Muscle of back (tissue), 13 donors: Measurements from ENCODE around the gene SCYGR6. TPM values are rescaled to one million over a fixed set of nuclear protein-coding genes. Genes with fewer than 3 reads are reported as not detected.
"Not testable (repeated sequence)": the region's sequence is repeated elsewhere in the genome, so short reads cannot be mapped to it uniquely, and the experiment has no call there.

Experiments
- DNase-seq, 3 donors: peaks; one replicate each; pipeline versions ENCODE4 v3.0.0 to v3.0.0-alpha.2; 2013
- long read RNA-seq, 9 donors: transcript quantifications; one replicate each; lab custom pipeline, GENCODE V29; 2026
- polyA plus RNA-seq, 10 donors: library from polyadenylated mRNA; unstranded; fragments of 120-200 nt; gene quantifications; one replicate each; pipeline ENCODE4 v1.2.1, GENCODE V29; 2013; ENCODE audit not compliant: insufficient read length in 10 of 10

Gene SCYGR6, protein sequence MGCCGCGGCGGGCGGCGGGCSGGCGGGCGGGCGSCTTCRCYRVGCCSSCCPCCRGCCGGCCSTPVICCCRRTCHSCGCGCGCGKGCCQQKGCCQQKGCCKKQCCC
- polyA plus RNA-seq, result not detected
- long read RNA-seq, donor 1, result 0 reads
- long read RNA-seq, donor 2, result 0 reads
- long read RNA-seq, donor 3, result 0 reads
- long read RNA-seq, donor 4, result 0 reads
- long read RNA-seq, donor 5, result 0 reads
- long read RNA-seq, donor 6, result 0 reads
- long read RNA-seq, donor 7, result 0 reads
- long read RNA-seq, donor 8, result 0 reads
- long read RNA-seq, donor 9, result 0 reads

GRCh38 chr2:227724394-227725039, at the start of gene SCYGR6:
TSS of gene SCYGR6 (minus strand) at chr2:227724757. CDS start at chr2:227724757, 0 bp downstream.
- DNase-seq, result no peak

- DNase-seq, result no peak
These were observed 49.6 kb upstream of the SCYGR6 start for GRCh38 chr2:227774011-227774624.

- no peak for DNase-seq
These were observed 48.4 kb upstream of the SCYGR6 start for GRCh38 chr2:227772932-227773331.

DNA sequence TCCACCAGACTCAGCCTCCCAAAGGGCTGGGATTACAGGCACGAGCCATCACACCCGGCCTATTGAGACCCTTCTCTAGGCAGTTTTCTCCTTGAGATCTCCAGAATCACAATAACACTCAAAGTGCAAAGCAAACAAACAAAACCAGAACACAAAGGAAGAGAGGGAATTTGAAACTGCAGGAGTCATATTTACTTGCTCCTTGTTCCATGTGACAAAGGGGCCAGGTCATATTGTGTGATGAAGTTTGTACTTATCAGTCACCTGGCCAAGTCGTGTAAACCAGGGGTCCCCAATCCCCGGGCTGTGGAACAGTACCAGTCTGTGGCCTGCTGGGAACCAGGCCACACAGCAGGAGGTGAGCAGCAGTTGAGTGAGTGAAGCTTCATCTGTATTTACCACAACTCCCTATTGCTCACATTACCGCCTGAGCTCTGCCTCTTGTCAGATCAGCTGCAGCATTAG, 47.7 kb upstream of the SCYGR6 start:
- DNase-seq, result no peak

DNA sequence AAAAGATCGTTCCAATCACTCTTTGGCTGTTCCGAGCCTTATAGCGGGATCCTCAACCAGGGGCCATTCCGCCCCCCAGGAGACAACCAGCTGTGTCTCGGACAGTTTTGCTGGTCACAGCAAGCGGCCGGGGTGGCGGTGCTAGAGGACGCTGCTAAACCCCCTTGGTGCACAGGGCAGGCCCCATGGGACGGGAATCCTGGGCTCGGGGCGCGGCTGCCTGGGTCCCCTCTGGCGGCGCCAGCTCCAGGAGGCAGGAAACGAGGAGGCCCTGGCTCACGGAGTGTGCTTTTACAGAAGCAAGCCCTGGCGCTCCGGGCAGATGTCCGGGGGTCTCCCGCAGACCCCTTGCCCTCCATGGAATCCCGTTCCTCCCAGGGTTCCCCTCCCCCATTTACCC, 43.3 kb upstream of the SCYGR6 start:
- no peak for DNase-seq

DNA sequence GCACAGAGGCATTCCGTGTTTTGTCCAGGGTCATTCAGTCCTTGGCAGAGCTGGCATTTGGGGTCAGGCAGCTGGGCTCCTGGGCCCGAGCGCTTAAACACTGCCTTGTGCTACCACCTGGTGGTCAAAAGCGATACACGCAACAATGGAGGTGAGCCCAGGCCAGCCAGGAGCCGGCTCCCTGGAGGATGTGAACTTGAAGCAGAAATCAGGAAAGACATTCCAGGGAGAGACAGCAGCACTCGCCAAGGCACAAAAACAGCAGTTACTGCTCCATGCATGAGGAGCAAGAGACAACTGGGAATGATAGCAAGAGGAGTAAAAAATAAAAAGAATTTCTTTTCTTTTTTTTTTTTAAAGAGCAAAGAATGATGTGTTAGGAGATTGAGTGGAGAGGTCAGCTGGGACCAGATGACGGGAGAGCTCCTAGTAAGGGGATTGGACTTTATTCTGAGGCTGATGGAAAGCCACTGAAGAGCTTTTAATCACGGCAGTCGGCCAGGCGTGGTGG, 41.9 kb upstream of the SCYGR6 start:
- peak; percentile 72 to 86 (median 84) for DNase-seq

DNA sequence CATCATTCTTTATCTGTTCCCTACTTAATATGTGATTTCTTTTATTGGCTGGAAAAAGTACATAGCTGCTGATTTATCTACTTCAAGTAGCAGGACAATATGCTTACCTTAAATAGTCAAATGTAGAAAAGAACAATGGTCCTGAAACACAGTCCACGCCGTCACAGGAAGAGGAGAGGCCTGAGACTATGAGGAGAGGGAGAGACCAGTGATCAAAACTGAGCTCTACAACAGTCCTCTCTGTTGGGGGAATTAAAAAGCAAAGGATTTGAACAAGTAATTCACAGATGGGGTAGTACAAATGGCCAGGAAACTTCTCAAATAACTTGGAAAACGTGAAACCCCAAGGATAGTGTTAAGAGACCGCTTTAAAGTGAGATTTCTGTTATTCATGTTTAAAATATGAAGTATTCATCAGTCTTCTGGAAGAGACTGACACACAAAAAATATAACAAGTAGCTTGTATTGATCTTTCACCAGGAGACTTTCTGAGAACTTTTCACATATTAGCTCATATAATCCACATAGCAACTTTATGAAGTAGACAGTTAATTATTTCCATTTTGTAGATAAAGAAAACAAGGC, 41.3 kb upstream of the SCYGR6 start:
- peak in 1 of 3 donors; percentile 37 for DNase-seq

- DNase-seq, result peak; percentile 24 to 58 (median 38)
These were observed 37.4 kb upstream of the SCYGR6 start for GRCh38 chr2:227761740-227762476.

- DNase-seq, result no peak
These were observed 35.0 kb upstream of the SCYGR6 start for GRCh38 chr2:227759411-227760118.

DNA sequence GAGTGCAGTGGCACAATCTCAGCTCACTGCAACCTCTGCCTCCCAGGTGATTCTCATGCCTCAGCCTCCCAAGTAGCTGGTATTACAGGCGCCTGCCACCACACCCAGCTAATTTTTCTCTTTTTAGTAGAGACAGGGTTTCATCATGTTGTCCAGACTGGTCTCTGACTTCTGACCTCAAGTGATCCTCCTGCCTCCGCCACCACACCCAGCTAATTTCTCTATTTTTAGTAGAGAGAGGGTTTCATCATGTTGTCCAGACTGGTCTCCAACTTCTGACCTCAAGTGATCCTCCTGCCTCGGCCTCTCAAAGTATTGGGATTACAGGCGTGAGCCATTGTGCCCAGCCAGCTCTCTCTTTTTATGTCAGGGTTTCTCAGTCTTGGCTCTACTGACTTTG, 31.7 kb upstream of the SCYGR6 start:
- not testable (repeated sequence) for DNase-seq

- DNase-seq, result peak in 1 of 3 donors; percentile 4
These were observed 23.5 kb upstream of the SCYGR6 start for GRCh38 chr2:227748079-227748478.

GRCh38 chr2:227745594-227745993, 21.0 kb upstream of the SCYGR6 start, which contains the start of gene SCYGR8:
TSS of gene SCYGR8 (plus strand) at chr2:227745894. CDS start at chr2:227745894, 0 bp downstream.
- no peak for DNase-seq

GRCh38 chr2:227740705-227741104, 16.1 kb upstream of the SCYGR6 start:
- not testable (repeated sequence) for DNase-seq

- no peak for DNase-seq
These were observed 14.8 kb upstream of the SCYGR6 start for GRCh38 chr2:227739351-227739750.

- no peak for DNase-seq
These were observed 3.5 kb upstream of the SCYGR6 start, which contains the start of gene SCYGR7 for GRCh38 chr2:227728035-227728434. TSS of gene SCYGR7 (plus strand) at chr2:227728335. CDS start at chr2:227728335, 0 bp downstream.

DNA sequence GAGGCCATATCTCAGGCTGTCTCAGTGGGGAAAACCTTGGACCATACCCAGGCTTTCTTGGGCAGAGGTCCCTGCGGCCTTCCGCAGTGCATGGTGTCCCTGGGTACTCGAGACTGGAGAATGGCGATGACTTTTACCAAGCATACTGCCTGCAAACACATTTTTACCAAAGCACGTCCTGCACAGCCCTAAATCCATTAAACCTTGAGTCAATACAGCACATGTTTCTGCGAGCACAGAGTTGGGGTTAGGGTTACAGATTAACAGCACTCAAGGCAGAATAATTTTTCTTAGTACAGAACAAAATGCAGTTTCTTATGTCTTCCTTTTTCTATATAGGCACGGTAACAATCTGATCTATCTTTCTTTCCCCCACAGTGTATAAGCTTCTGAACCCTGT, 1.7 kb downstream of the SCYGR6 start:
- DNase-seq, result not testable (repeated sequence)

- no peak for DNase-seq
These were observed 3.9 kb downstream of the SCYGR6 start for GRCh38 chr2:227720680-227721079.

- no peak for DNase-seq
These were observed 4.9 kb downstream of the SCYGR6 start for GRCh38 chr2:227719641-227720040.

DNA sequence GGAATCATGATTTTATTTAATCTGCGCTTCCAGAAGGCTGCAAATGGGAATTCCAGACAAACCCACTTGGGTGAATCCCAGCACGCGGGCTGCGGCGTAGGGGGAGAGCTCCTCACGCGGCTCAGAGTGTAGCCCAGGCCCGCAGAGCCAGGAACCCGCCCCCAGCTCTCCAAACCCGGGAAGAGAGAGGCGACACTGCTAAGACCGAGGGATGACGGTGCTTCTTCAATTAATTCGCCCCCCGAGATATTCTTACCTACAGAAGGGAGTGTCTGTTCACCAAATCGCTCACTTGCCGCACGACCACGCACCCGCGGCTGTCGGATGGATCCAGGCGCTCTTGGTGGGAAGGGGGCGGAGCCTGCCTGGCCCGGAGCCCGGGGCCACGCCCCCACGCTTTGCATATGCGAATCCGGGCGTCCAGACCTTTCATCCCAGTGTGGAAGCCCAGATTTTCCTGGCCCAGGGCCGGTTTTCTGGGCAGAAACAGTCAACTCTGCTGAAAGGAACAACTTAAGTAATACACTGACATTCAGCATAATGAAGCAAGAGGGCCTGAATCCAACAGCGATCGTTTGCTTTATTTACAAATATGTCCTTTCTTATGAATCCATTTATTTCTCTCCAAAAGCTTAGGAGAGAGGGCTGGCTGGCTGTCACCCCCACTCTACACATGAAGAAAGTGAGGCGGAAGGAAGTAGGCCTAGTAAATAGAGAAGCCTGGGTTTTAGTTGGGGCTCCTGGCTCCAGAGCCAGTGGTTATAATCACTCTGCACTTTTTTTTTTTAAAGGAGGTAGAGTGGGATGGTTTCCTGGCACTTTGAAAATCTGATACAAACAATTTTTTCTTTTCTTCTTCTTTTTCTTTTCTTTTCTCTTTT, 6.6 kb downstream of the SCYGR6 start, which contains the start of gene SLC19A3:
Gene SLC19A3, minus strand, starts transcription at position 342 of the 881 bp plus-strand sequence. CDS start 15,710 bp downstream, outside the sequence.
- peak; percentile 83 to 97 (median 94) for DNase-seq
